ENCODE results near the gene RXRG. TPM values are rescaled to one million over a fixed set of nuclear protein-coding genes. Genes with fewer than 3 reads are reported as not detected.

RXRG gene
- total and polyA plus RNA-seq, 9 of the 15 experiments (the other 6 are each of a cell fraction or from before 2014, with no cell fraction given), result not detected

- TF ChIP-seq BCLAF1 (IDR thresholded peaks at IDR 0.05; ENCODE audit: borderline replicate concordance in 1 of 2, control insufficient read depth in 1 of 2, low read depth in 2 of 2, low read length in 1 of 2) (no peak), GATA2 (CRISPR knock-in tag; IDR thresholded peaks at IDR 0.05) (no peak), GABPA (tag; conservative IDR thresholded peaks at IDR 0.05; ENCODE audit: low read depth) (no peak)
Measured at GRCh38 chr1:165354739-165355138, 90.2 kb downstream of the RXRG start (continued).

GRCh38 chr1:165353731-165354671, 90.9 kb downstream of the RXRG start:
- H4K20me1 ChIP-seq (replicated peaks; ENCODE audit: control insufficient read depth, insufficient read depth, low read length), result peaks cover 3% of the 10 kb centered on the region; the same call in 1 of the 2 replicates
- no peaks in the 10 kb centered on the region for H3K9me1 ChIP-seq (ENCODE audit: control insufficient read depth, insufficient read depth, low read length)
- 10% methylated on average over 51 of the region's 52 CpGs for WGBS (ENCODE audit: insufficient coverage, low coverage, missing lambda C conversion rate)
- ATAC-seq, result no peak
- CTCF ChIA-PET (ENCODE audit: low intra/inter-chr PET ratio), result no interaction called here
- H3K9ac ChIP-seq (ENCODE audit: insufficient read depth in 1 of 2, low read depth in 2 of 2, low read length in 2 of 2), result no peak overlapping the region
- H2AFZ ChIP-seq (ENCODE audit: low read depth, low read length), result no peak overlapping the region
- H3K4me1 ChIP-seq (replicated peaks in 1 of 2; ENCODE audit: control insufficient read depth in 2 of 2, insufficient read depth in 2 of 2, low read length in 2 of 2), result peaks cover 0 to 8% of the 10 kb centered on the region in 2 experiments; a peak in 1 of 5 replicates
- no peaks in the 10 kb centered on the region for H3K36me3 ChIP-seq (ENCODE audit: control insufficient read depth, insufficient read depth, low read length)
- no peaks in the 10 kb centered on the region for H3K79me2 ChIP-seq (ENCODE audit: control insufficient read depth, insufficient read depth, low read length)
- no peak overlapping the region for H3K4me3 ChIP-seq
- intact Hi-C loops (cut with micrococcal nuclease) (no loop called here), in situ Hi-C loops (cut with MboI) (no loop called here)
- no peak overlapping the region for H3K4me2 ChIP-seq (ENCODE audit: insufficient read depth, low read length)
- H3K27me3 ChIP-seq (ENCODE audit: control insufficient read depth in 2 of 2, insufficient read depth in 2 of 2, low read length in 2 of 2), result peaks cover 41 to 55% of the 10 kb centered on the region in 2 experiments
- no peak for TF ChIP-seq CEBPZ (IDR thresholded peaks at IDR 0.05; ENCODE audit: borderline replicate concordance, low read depth, low read length)
- TF ChIP-seq KLF10 (CRISPR knock-in tag; IDR thresholded peaks at IDR 0.05), result no peak
- no peak for TF ChIP-seq SIX5 (IDR thresholded peaks at IDR 0.05; ENCODE audit: borderline replicate concordance in 1 of 2, insufficient read depth in 1 of 2, low read depth in 1 of 2, low read length in 2 of 2)
- no peak for TF ChIP-seq MAFG (tag; conservative IDR thresholded peaks at IDR 0.05)
- BruUV-seq (replicated peaks), result no TSS peak
- no peaks in the 10 kb centered on the region for H3K9me3 ChIP-seq (replicated peaks; ENCODE audit: control insufficient read depth, insufficient read depth, low read depth, low read length)
- FAIRE-seq, result no peak
- POLR2A ChIA-PET, result interaction anchor here (0.6 kb wide), 1 partner anchor 12 kb away, joined by 3 read pairs; no protein-coding TSS in a partner anchor
- H3K27ac ChIP-seq (ENCODE audit: extremely low read depth, low read depth, low read length), result no peak overlapping the region
- DNase-seq (ENCODE audit: extremely low read depth in 1 of 4, low spot score in 3 of 4), result no peak
